Measurements from ENCODE around the gene UBE2L5.

Gene UBE2L5

DNA sequence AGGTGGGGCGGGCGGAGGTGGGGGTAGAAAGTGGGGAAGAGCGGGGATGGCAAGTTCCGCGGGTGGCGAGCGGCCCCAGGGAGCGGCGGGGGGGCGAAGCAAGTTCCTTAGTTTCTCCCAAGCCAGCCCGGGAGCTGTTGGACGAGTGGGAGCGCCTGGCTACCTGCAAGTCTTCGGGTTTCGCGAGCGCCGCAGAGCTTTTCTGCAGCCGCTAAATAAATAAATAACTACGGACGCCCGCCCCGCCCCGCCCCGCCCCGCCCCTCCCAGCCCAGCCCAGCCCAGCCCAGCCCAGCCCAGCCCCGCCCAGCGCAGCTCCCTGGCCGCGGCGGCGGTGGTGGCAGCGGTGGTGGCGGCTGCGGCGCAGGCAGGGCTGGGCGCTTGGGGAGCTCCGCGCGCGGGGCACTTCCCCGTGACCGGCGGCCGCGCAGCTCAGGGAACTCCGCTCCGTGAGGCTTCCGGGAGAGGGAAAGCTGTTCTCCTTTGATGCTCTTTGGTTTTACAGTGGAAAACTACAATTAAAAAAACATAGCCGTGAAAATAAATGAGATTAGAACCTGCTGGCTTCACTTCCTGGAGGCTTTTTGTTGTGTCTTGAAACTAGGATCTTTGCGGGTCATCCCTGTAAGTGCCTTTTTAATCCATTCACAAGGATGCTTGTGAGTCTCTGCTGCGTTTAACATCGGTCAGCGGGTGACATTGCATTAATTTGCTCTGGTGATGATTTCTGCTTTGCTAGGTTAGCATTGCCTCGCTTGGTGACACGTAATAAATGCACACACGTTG is at the start of gene UBE2L5:
Gene UBE2L5, plus strand, starts transcription at position 440 of the 786 bp plus-strand sequence. CDS start 5,498 bp downstream, outside the sequence.
- DNase-seq (ENCODE audit: low read depth, low spot score) = peak; percentile 59

DNA sequence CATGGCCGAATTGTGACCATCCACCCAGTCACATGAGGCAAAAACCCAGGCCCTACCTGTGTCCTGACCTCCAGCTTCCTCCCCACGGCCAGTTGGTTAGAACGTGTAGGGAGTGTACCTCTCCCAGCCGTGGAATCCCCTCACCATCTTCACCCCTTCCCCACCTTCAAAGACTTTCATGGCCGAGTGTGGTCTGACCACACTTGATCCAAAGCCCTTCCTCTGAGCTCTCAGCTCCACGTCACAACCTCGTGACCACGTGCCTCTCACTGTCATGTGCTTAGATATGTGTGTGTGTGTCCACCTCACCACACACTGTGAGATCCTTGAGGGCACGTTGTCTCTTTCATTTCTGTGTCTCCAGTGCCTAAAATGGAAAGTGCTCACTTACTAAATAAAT is 48.6 kb upstream of the UBE2L5 start:
- no peak for DNase-seq (ENCODE audit: low read depth, low spot score)

DNA sequence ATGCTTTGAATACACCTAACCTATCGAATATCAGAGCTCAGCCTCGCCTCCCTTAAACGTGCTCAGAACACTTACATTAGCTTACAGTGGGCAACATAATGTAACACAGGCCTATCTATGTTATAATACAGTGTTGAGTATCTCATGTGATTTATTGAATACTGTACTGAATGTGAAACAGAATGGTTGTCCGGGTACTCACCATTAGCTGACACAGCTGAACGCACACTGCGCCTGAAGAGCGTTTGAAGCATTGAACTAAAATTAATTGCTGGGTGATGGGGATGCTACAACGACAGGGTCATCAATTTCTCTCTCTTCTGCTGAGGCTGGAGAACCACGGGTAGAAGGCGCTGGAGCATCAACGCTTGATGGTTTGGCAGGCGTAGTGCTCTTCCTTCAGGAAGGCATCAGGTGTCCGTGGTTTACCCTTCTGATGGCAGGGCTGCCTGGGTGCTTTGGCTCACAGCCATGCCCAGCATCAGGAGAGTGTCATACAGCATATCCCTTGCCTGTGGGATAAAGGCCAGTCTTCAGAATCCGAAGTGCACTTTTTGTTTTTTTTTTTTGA is 46.9 kb upstream of the UBE2L5 start:
- DNase-seq (ENCODE audit: low read depth, low spot score) = no peak

DNA sequence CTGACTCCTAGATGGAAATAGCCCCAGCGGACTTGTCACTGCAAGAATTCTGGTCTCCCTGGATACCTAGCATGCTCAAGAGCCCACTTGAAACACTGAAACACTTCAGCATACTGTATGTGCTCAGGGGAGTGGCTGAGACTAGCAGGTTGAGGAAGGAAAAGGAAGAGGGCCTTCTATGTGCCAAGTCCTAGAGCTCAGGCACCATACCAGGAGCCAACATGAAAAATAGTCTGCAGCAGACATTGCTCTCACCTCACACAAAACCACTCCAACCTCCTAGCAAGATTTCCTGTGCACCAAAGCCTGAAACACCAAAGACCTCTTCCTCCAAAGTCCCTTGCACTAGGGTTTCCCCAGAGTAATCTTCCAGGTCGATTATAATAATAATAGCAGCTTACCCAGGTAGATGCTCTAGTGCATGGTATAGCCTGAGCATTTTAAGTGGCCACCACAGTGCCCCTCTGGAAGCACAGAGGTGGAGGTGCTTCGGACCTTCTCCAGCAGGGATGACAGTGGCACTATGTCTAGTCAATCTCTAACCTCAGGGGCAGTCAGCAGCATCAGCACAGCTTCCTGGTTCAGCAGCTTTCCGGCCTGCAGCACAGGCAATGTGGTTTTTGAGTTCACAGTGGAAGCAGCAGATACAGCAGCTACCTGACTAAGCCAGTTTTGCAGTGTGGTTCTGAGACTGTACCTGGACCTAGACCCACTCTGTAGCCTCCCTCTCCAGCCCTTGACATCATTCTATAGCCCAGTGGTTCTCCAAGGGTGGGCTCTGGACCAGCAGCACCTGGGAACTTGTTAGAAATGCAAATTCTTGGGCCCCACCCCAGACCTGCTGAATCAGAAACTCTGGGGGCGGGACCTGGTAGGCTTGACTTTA is 45.6 kb upstream of the UBE2L5 start:
- DNase-seq (ENCODE audit: low read depth, low spot score) = no peak

DNA sequence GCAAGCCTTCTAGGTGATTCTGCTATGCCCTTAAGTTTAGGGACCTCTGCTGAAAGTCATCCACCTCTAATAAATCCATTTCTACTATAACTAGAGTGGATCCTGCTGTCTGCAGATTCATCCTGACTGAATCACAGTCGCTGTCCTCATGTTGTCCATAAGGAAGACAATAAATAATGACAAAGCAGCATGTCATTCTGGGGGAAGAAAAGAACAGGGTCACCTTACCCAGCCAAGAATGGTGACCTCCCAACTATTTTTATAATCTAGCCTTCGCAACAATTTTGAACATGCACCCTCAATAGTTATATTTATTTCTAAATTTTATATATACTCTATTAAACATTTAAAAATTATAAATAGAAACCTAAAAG is 45.0 kb upstream of the UBE2L5 start:
- no peak for DNase-seq (ENCODE audit: low read depth, low spot score)

DNA sequence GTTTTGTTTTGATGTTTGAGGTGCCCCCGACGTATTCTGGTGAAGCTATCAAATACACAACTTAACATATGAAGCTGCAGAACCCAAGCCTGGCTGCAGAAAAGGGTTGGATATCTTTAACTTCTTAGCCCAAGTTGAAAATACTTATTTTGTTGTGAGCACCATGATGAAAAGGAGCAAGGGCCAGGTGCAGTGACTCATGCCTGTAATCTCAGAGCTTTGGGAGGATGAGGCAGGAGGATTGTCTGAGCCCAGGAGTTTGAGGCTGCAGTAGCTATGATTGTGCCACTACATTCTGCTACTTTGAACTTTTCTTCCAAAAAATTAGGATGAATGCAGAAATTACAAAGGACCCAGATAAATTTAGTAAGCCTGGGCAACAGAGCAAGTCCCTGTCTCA is 44.1 kb upstream of the UBE2L5 start:
- no peak for DNase-seq (ENCODE audit: low read depth, low spot score)

DNA sequence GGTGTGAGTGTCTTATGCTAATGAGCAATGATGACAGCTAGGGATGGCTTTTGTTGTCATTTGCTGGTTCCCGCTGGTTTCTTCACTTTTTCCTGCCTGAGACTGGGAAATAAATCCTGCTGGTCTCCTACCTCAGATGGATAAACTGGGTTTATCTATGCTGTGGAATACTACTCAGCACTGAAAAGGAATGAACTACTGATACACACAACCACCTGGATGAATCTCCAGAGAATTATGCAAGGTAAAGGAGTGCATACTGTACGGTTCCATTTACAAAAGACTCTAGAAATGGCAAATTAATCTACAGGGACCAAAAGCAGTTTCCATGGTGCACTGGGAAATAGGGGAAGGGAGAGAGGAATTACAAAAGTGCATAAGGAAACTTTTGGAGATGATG is 41.2 kb upstream of the UBE2L5 start:
- DNase-seq (ENCODE audit: low read depth, low spot score) = no peak

DNA sequence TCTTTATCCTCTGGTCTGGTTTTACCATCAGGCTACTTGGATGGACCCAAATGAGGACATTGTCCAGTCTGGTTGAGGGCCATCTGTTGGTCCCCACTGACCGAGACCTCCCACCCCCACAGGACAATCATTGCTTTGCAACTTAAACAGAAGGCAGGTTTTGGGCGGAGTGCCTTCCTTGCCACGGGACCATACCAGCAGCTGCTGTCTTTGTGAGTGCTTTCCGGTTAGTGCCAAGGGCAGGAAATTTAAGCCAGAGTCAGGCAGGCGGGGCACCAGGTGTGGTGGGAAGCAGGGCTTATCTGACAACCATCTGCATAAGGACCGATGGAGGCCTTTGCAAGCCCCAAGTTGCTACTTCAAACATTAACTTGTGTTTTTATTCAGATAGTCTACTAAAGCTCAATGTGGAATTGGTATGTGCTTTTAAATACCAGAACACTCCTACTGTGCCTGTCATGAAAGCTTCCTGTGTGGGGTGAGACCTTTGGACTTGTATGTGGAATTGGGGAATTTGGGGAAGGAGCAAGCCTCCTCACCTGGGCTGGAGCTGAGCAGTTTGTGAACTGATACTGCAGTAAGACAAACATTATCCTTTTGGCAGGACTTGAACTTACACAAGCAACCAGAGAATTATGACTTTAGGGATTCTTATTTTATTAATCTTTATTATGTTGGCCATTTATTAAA is 39.3 kb upstream of the UBE2L5 start:
- DNase-seq (ENCODE audit: low read depth, low spot score) = no peak

DNA sequence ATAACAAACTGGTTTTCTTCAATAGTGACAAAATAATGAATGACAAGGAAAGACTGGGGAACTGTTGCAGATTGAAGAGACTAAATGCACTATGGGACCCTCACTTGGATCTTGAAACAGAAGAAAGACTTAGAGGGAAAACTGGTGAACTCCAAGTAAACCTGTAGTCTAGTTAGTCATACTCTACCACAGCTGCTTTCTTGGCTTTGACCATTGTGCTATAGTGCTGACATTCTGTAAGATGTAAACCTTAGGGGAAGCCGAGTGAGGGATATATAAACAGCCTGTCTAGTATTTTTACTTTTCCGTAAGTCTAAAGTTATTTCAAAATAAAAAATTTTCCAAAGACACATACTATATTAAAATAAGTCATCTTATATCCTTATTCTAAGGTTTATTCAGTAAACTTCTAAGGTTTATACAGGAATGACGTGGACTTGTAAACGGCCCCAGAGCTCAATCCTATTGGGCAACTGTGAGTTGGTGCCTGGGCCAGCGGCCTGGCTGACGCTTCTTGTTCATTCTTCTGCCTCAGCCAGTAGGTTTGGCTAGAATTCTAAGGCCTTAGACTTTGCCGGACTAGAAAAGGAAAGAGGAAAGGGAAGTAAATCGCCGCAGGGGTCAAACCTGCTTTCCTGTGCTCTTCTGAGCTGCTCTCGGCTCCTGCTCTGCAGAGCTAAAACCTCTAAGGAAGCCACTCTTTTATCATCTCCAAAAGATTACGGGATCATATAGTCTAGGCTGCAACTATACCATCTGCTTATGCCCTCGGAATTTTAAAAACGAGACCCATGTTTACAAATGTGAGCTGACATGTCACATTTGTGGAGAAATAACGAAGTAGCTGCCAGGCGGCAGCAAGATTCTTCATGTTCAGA is 33.6 kb upstream of the UBE2L5 start:
- DNase-seq (ENCODE audit: low read depth, low spot score) = peak; percentile 79

DNA sequence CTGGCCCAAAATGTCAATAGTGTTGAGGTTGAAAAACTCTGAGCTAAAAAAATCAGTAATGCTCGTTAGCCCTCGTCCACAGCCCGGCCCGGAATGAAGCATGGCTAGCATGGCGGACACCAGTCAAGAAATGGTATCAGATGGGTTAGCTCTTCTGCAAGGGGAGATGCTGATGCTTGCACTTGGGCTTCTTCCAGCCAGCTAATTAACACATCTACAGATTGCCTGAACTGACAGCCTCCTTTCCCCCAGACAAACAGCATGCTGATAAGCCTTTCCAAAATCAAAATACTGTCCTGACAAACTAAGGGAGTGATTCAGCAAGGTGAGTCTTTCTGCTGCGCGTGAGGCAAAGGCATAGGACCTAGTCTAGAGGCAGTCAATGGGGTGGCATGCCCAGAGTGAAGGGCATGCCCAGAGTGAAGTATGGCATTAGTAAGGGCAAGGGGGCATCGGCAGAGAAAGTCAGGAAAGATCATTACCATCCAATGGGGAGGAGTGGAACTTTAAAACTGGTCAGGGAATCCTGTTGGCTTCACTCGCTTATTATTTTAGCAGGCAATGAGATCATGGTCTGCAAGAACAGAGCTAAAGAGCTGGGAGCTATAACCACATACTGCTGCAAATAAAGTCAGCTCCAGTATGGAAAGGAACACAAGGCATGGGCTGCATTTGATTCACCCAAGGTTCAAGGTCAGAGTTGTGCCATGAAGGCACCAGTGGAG is 30.2 kb upstream of the UBE2L5 start:
- DNase-seq (ENCODE audit: low read depth, low spot score) = no peak

DNA sequence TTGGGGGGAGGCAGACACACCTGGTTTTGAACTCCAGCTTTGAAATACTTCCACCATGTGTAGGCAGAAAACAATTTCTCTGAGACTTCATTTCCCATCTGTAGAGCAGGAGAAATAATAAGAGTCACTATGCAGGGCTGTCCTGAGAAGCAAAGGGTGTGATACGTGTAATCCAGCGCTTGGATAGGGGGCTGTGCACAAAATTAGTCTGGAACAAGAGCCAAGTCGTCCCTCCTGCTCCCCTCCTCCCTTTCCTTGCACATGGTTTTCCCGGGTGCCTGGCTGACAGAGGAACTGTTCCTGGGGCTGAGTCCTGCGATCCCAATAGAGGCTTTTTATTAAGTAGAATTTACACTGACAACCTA is 29.6 kb upstream of the UBE2L5 start:
- DNase-seq (ENCODE audit: low read depth, low spot score) = no peak

DNA sequence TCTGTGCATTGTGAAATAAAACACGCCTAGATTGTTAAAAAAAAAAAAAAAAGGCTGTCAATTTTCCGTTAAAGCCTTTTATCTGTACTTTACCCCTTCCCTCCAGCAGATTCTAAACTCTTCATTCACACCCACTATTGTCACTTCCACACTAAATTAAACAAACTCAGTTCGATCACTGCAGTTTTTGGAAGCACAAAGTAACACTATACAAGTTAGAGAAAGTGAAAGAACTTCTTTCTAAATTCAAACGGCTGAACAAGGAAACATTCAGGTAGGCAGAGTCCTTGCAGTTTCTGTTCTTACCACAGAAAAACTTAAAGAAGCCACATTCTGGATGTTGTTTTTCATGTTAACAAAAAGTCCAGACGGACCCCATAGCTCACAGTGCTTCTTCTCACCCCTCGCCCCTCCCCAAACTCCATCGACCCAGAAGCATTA is 27.5 kb upstream of the UBE2L5 start:
- no peak for DNase-seq (ENCODE audit: low read depth, low spot score)

DNA sequence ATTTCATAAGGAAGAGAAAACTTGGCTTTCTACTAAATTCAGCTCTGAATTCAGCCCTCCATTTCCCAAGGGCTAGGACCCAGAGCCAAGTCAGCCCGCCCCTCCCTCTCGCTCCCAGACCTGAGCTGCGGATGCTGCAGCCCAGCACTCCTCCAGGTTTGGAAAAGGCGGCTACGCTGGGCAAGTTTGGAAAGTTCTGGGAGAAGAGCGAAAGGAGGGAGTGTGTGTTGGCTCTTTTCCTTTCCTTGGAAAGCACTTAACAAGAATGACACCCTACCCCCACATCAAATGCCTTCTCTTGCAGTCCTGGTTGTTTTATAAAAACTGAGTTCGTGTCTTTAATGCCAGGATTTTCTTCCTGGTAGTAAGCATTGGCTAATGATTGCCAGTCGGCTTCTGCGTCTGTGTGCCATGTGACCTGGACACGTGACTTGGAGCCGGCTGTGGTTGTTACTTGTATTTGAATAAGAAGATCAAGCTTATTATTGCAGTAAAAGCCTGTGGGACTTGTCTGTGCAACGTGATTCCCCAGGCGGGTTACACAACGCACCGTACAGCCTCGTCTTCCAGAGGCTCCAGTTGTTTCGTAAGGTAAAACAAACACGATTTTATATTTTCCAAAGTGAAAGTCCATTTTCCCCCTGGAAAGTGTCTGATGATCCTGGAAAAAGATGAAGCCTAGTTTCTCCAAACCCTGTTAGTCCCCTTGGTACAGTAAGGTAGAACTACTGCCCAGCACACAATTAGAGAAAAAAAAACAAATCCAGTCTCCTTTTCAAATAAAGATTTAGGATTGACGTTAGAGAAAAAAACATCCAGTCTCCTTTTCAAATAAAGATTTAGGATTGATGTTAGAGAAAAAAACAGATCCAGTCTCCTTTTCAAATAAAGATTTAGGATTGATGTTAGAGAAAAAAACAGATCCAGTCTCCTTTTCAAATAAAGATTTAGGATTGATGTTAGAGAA is 26.8 kb upstream of the UBE2L5 start:
- peak; percentile 79 for DNase-seq (ENCODE audit: low read depth, low spot score)

DNA sequence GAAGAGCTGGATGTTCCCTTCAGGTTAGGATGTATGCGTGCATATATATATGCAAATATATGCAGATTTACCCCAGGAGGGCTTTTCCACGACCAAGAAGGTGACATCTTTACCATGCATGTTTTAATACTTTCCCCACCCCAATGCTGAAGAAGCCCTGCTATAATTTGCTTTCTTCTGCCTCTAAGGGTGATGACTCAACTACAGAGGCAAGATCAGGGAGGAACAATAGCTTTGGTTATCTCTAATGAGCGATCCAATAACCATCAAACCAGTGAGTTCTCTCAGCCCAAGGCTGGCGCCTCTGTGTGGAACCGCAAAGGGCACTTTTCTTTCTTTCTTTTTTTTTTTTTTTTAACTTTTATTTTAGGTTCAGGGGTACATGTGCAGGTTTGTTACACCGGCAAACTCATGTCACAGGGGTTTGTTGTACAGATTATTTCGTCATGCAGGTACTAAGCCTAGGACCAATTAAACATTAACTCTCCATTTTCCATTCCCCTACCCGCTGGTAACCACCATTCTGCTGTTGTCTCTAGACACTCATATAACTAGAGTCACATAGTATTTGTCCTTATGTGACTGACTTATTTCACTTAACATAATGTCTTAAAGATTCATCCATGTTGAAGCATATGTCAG is 25.7 kb upstream of the UBE2L5 start:
- DNase-seq (ENCODE audit: low read depth, low spot score) = no peak

DNA sequence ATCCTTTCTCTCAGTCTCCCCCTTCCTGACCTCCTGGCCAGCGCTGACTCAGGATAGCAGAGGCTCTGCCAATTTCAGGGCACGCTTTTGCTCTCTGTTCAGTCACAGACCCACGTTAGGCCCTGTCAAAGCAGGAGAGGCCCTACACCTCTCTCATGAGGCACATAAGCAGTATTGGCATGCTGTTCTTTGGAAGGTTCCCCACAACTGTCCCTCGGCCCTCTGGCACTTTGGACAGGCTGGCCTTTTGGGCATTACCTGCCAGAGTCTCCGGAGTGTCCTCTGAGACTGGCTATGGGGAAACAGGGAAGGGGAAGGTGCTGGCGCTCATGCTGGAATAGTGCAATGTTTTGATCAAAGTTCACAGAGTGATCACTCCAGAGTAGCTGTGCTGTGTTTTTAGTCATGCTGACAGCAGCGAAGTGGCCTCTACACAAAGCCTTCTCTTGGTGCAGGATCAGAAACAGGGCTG is 23.7 kb upstream of the UBE2L5 start:
- DNase-seq (ENCODE audit: low read depth, low spot score) = no peak

DNA sequence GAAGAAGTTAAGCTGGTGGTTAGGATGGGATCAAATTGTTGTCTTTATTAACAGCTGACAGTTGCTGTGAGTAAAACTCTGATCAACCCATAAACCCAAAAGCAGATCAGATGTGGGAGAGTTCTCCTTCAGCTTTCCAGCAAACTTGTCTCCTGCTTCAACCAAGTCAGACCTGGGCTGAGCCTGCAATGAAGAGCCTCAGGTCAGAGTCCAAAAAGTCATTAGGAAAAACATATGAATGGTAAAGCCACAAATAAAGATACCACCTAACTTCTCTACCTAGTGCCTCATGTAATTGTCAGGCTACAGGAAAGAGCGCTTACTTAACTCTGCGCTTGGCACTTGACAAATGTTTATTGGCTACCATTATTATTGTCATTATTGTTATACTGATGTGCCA is 21.9 kb upstream of the UBE2L5 start:
- DNase-seq (ENCODE audit: low read depth, low spot score) = no peak

DNA sequence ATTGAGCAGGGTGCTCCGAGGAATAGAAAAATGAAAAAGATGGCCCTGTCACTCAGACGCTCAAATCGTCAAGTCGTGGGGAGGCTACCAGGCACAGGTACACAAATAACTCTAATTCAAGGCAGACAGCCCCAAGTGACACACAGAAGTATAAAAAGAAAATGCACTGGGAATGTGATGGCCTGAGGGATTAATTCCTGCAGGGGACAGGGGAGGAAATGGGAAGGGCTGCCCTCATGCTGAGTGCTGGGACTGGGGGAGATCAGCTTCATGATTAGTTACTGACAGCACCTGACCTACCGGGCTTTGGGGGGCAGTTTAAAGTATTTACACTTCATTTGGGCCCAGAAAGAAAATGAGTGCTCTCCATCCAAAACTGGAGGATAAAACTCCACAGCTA is 20.9 kb upstream of the UBE2L5 start:
- DNase-seq (ENCODE audit: low read depth, low spot score) = peak; percentile 61

DNA sequence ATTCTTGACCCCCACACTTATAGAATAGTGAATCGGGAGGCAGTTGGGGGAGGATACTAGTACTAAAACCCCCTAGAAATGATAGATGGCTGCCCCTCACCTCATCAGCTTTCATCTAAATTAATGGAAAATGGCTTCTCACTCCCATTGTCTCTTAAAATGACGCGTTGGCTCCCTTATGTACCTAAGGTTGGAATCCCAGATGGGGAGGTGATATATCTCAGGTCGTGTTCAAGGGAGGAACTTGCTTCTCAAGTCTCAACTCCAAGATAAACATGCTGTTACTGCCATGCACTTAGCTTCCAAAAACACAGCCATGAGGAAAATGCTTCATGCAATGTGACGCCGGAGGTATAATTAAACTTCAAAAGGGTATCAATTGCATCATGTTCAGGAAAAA is 18.8 kb upstream of the UBE2L5 start:
- no peak for DNase-seq (ENCODE audit: low read depth, low spot score)

All from ELF-1 (cell line).